ENCODE data around the gene PHGDH.

DNA sequence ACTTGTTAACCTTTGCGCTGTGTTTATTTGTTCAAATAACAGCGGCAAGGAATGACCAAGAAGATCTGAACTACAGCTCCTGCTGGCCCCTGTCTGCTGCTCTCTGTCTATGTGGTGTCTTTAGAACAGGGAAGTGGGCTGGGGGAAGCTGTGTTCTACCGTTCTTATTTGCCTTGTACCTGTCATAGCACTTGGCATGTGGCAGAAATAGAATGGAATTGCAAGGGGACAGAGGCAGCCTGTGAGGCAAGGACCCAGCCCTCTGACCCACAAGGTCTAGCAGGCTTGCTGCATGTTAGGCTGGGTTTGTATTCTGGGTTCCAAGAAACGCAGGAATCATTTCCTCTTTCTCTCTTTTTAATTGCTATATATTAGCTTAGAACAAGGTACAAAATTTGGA, 36.3 kb downstream of the PHGDH start:
- TF ChIP-seq, protein P1, sequence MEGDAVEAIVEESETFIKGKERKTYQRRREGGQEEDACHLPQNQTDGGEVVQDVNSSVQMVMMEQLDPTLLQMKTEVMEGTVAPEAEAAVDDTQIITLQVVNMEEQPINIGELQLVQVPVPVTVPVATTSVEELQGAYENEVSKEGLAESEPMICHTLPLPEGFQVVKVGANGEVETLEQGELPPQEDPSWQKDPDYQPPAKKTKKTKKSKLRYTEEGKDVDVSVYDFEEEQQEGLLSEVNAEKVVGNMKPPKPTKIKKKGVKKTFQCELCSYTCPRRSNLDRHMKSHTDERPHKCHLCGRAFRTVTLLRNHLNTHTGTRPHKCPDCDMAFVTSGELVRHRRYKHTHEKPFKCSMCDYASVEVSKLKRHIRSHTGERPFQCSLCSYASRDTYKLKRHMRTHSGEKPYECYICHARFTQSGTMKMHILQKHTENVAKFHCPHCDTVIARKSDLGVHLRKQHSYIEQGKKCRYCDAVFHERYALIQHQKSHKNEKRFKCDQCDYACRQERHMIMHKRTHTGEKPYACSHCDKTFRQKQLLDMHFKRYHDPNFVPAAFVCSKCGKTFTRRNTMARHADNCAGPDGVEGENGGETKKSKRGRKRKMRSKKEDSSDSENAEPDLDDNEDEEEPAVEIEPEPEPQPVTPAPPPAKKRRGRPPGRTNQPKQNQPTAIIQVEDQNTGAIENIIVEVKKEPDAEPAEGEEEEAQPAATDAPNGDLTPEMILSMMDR (IDR thresholded peaks at IDR 0.05), result no peak
- TF ChIP-seq OVOL2 (CRISPR knock-in tag; IDR thresholded peaks at IDR 0.05; ENCODE audit: borderline replicate concordance), result no peak
